ENCODE measurements around the gene MAN2A2.

- TF ChIP-seq CTCF (IDR thresholded peaks at IDR 0.05): no peak
- TF ChIP-seq POLR2AphosphoS5 (IDR thresholded peaks at IDR 0.05): no peak
- TF ChIP-seq POLR2A (IDR thresholded peaks at IDR 0.05): no peak
Observed at GRCh38 chr15:90881181-90881977, 21.7 kb upstream of the MAN2A2 start.

All from stomach (tissue), 4 donors.